Measurements from ENCODE around the gene TMEM248. TPM values are rescaled to one million over a fixed set of nuclear protein-coding genes. Genes with fewer than 3 reads are reported as not detected.

Gene TMEM248
- total RNA-seq, 4 donors from 2014 or later, result 53.2 to 65.9 (median 60.3) TPM

DNA sequence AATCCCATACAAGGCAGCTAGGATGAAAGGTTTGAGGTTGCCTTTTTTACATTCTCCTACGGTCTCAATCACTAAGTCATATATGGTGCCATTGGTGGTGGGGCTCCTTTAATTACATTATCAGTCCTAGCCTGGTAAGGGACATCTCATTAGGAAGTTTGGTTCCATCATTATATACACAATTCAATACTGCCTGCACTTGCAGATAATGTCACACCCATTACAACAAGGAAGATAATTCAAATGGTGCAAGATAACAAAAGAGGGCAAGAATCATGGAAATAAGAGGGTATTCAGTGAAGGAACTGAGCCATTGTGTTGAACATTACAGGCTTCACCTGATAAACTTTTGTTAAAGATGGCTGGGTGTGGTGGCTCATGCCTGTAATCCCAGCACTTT is 1.7 kb upstream of the TMEM248 start:
- no peak for DNase-seq
- H3K9me3 ChIP-seq, result no peaks in the 10 kb centered on the region
- TF ChIP-seq, protein P1, sequence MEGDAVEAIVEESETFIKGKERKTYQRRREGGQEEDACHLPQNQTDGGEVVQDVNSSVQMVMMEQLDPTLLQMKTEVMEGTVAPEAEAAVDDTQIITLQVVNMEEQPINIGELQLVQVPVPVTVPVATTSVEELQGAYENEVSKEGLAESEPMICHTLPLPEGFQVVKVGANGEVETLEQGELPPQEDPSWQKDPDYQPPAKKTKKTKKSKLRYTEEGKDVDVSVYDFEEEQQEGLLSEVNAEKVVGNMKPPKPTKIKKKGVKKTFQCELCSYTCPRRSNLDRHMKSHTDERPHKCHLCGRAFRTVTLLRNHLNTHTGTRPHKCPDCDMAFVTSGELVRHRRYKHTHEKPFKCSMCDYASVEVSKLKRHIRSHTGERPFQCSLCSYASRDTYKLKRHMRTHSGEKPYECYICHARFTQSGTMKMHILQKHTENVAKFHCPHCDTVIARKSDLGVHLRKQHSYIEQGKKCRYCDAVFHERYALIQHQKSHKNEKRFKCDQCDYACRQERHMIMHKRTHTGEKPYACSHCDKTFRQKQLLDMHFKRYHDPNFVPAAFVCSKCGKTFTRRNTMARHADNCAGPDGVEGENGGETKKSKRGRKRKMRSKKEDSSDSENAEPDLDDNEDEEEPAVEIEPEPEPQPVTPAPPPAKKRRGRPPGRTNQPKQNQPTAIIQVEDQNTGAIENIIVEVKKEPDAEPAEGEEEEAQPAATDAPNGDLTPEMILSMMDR (IDR thresholded peaks at IDR 0.05 in 4 of 5, conservative IDR thresholded peaks at IDR 0.05 in 1 of 5), result no peak
- no peak for TF ChIP-seq POLR2A (IDR thresholded peaks at IDR 0.05)
- intact Hi-C loops (cut with DNase I; ENCODE audit: low total_unique reads) (no loop called here), in situ Hi-C loops (cut with MboI; ENCODE audit: low sequenced_read_pairs in 4 of 4) (loop anchor here in 1 of 4 donors (5.0 kb wide), 1 partner anchor 67 kb away; no protein-coding TSS in a partner anchor)
- no peaks in the 10 kb centered on the region for H3K27me3 ChIP-seq
- ATAC-seq, result no peak
- peaks cover 31 to 45% of the 10 kb centered on the region in 2 donors for H3K4me1 ChIP-seq
- H3K4me3 ChIP-seq, result no peak overlapping the region
- no peaks in the 10 kb centered on the region for H3K36me3 ChIP-seq
- H3K27ac ChIP-seq, result no peak overlapping the region

DNA sequence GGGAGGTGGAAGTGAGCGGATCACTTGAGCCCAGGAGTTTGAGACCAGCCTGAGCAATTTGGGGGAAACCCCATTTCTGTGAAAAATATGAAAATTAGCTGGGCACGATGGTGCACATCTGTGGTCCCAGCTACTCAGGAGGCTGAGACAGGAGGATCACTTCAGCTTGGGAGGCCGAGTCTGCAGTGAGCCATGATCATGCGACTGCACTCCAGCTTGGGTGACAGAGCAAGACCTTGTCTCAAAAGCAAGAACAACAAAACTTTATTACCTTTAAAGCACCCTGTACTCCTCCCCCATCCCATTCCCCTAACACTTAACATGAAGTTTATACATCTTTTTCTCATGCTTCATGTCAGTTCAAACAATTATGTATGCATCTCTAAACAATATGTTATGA is 1.3 kb upstream of the TMEM248 start:
- Histone ChIP-seq H3K9me3 (no peaks in the 10 kb centered on the region), H3K36me3 (no peaks in the 10 kb centered on the region), H3K4me1 (peaks cover 31 to 49% of the 10 kb centered on the region in 2 donors), H3K27me3 (no peaks in the 10 kb centered on the region), H3K4me3 (no peak overlapping the region), H3K27ac (no peak overlapping the region)
- no peak for TF ChIP-seq POLR2A (IDR thresholded peaks at IDR 0.05)
- TF ChIP-seq, protein P1 (IDR thresholded peaks at IDR 0.05 in 4 of 5, conservative IDR thresholded peaks at IDR 0.05 in 1 of 5), result no peak
- in situ Hi-C loops (cut with MboI; ENCODE audit: low sequenced_read_pairs in 4 of 4), result loop anchor here in 2 of 4 donors (5.0 to 10.0 kb wide), 2 partner anchors 67 to 75 kb away; no protein-coding TSS in a partner anchor
- DNase-seq (no peak), ATAC-seq (no peak)
- intact Hi-C loops (cut with DNase I; ENCODE audit: low total_unique reads), result loop anchor here (5.0 kb wide), 3 partner anchors 72 to 1167 kb away; no protein-coding TSS in a partner anchor

DNA sequence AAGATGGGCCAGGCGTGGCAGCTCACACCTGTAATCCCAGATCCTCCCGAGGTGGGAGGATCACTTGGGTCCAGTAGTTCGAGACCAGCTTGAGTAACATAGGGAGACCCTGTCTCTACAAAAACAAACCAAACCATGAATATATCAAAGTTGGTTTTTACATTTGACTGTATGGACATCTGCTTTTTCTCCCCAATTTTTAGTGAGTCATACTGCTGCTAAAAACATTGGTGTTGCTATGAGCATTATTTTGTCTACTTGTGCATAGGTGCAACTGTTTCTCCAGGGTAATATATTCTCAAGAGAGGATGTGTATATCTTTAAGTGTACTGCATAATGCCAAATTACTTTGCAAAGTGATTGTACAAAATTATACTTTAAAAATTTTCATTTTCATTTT is 769 bp upstream of the TMEM248 start:
- peak overlapping the region; percentile 77 to 90 (median 84) for H3K27ac ChIP-seq
- TF ChIP-seq POLR2A (IDR thresholded peaks at IDR 0.05), result no peak
- TF ChIP-seq, protein P1 (IDR thresholded peaks at IDR 0.05 in 4 of 5, conservative IDR thresholded peaks at IDR 0.05 in 1 of 5), result no peak
- intact Hi-C loops (cut with DNase I; ENCODE audit: low total_unique reads), result loop anchor here (5.0 kb wide), 3 partner anchors 72 to 1168 kb away; no protein-coding TSS in a partner anchor

DNA sequence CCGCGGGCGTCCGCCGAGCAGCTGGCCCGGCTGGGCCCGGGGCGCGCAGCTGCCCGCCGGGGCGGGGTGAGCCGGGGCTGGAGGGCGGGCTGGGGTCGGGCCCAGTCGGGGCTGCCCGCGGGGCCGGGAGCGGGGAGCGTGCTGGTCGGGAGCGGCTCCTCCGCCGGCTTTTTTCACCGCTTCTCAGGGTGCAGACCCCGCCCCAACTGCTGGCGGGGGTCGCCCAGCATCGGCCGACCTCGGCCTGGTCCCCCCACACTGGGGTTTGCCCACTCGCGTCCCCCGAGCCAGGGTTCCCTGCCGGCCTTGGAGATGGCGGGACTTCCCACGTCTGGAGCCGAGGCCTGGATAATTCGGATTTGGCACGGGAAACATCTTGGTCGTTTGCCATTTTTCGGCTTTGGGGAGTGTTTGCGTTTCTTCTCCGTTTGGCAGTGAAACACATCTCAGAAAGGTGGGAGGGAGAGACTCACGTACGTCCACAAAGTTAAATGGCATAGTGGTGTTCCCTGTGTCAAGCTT is 432 bp downstream of the TMEM248 start:
- no peak for TF ChIP-seq POLR2A (IDR thresholded peaks at IDR 0.05)
- TF ChIP-seq, protein P1 (IDR thresholded peaks at IDR 0.05 in 4 of 5, conservative IDR thresholded peaks at IDR 0.05 in 1 of 5), result no peak
- peak overlapping the region; percentile 77 to 90 (median 84) for H3K27ac ChIP-seq
- H3K27me3 ChIP-seq, result no peaks in the 10 kb centered on the region
- no peaks in the 10 kb centered on the region for H3K9me3 ChIP-seq
- peaks cover 44 to 49% of the 10 kb centered on the region in 2 donors for H3K4me1 ChIP-seq
- intact Hi-C loops (cut with DNase I; ENCODE audit: low total_unique reads), result loop anchor here (5.0 kb wide), 3 partner anchors 71 to 1169 kb away; no protein-coding TSS in a partner anchor
- H3K4me3 ChIP-seq, result peak overlapping the region; percentile 80 to 93 (median 91)
- peak; percentile 13 to 49 for ATAC-seq
- no peaks in the 10 kb centered on the region for H3K36me3 ChIP-seq
- in situ Hi-C loops (cut with MboI; ENCODE audit: low sequenced_read_pairs in 4 of 4), result loop anchor here in 1 of 4 donors (10.0 kb wide), 1 partner anchor 77 kb away; no protein-coding TSS in a partner anchor
- DNase-seq, result no peak

More for the DNA sequence above, 769 bp upstream of the TMEM248 start:
- Histone ChIP-seq H3K36me3 (no peaks in the 10 kb centered on the region), H3K9me3 (no peaks in the 10 kb centered on the region), H3K4me3 (peak overlapping the region; percentile 80 to 93 (median 91)), H3K4me1 (peaks cover 36 to 49% of the 10 kb centered on the region in 2 donors), H3K27me3 (no peaks in the 10 kb centered on the region)
- ATAC-seq, result no peak
- no peak for DNase-seq
- in situ Hi-C loops (cut with MboI; ENCODE audit: low sequenced_read_pairs in 4 of 4), result loop anchor here in 1 of 4 donors (10.0 kb wide), 1 partner anchor 75 kb away; no protein-coding TSS in a partner anchor
